D721Med (cell line): Measurements from ENCODE around the gene AP3B1.
"Not testable (repeated sequence)": the region's sequence is repeated elsewhere in the genome, so short reads cannot be mapped to it uniquely, and the experiment has no call there.

ENCODE experiments used
- DNase-seq: peaks from one replicate; pipeline ENCODE4 v3.0.0; 2011; ENCODE audit warnings: low spot score; ENCODE audit not compliant: insufficient read length
- FAIRE-seq: peaks from 2 replicates; lab custom pipeline; 2011; peaks lifted over from hg19 to GRCh38; lab: Jason Lieb, UNC
- CTCF ChIP-seq: IDR thresholded peaks from 2 replicates; pipeline ENCODE4 v1.5.1; 2012; ENCODE audit warnings: mild to moderate bottlenecking, control low read depth; ENCODE audit not compliant: insufficient read depth; ENCODE audit errors: missing control alignments

AP3B1 gene

GRCh38 chr5:78077369-78078068, 217.0 kb downstream of the AP3B1 start:
- TF ChIP-seq CTCF: no peak
- DNase-seq: no peak
- no peak for FAIRE-seq

GRCh38 chr5:78076351-78076750, 218.1 kb downstream of the AP3B1 start:
- DNase-seq: no peak
- no peak for FAIRE-seq
- TF ChIP-seq CTCF: no peak

GRCh38 chr5:78075301-78075700, 219.2 kb downstream of the AP3B1 start:
- FAIRE-seq: no peak
- TF ChIP-seq CTCF: no peak
- DNase-seq: no peak

GRCh38 chr5:78070691-78071090, 223.8 kb downstream of the AP3B1 start:
- not testable (repeated sequence) for FAIRE-seq

GRCh38 chr5:78067581-78067980, 226.9 kb downstream of the AP3B1 start:
- not testable (repeated sequence) for DNase-seq

More at GRCh38 chr5:78070691-78071090, 223.8 kb downstream of the AP3B1 start:
- DNase-seq: not testable (repeated sequence)

GRCh38 chr5:78066722-78067121, 227.8 kb downstream of the AP3B1 start:
- FAIRE-seq: not testable (repeated sequence)

More at GRCh38 chr5:78067581-78067980, 226.9 kb downstream of the AP3B1 start:
- FAIRE-seq: not testable (repeated sequence)

GRCh38 chr5:78065663-78066062, 228.8 kb downstream of the AP3B1 start:
- FAIRE-seq (no peak), DNase-seq (no peak)
- TF ChIP-seq CTCF: no peak

More at GRCh38 chr5:78066722-78067121, 227.8 kb downstream of the AP3B1 start:
- DNase-seq: not testable (repeated sequence)

GRCh38 chr5:78064941-78065472, 229.5 kb downstream of the AP3B1 start:
- DNase-seq (no peak), FAIRE-seq (no peak)
- no peak for TF ChIP-seq CTCF

- no peak for DNase-seq
- peak; percentile 46 for FAIRE-seq
- TF ChIP-seq CTCF: no peak
Observed at GRCh38 chr5:78063495-78063894, 231.0 kb downstream of the AP3B1 start.
